ENCODE results near the gene TNFAIP8L1. TPM values are rescaled to one million over a fixed set of nuclear protein-coding genes. Genes with fewer than 3 reads are reported as not detected.

Gene TNFAIP8L1
- total and polyA plus RNA-seq, 2 of the 8 experiments (the other 6 are each of a cell fraction or from before 2014, with no cell fraction given), result 3.2 to 6.1 TPM

DNA sequence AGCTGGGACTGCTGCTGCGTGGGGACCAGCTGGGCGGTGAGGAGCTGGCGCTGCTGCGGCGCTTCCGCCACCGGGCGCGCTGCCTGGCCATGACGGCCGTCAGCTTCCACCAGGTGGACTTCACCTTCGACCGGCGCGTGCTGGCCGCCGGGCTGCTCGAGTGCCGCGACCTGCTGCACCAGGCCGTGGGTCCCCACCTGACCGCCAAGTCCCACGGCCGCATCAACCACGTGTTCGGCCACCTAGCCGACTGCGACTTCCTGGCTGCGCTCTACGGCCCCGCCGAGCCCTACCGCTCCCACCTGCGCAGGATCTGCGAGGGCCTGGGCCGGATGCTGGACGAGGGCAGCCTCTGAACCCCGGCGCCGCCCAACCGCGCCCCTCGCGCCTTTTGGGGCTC is 12.8 kb downstream of the TNFAIP8L1 start:
- DNase-seq (ENCODE audit: low read depth in 1 of 2, low spot score in 2 of 2) (no peak), FAIRE-seq (no peak)
- Histone ChIP-seq H2AFZ (ENCODE audit: low read length) (no peak overlapping the region), H4K8ac (ENCODE audit: extremely low read depth, insufficient read depth, low read length) (no peak overlapping the region), H2AK5ac (ENCODE audit: low read depth, low read length) (no peak overlapping the region), H3K4me2 (ENCODE audit: insufficient read depth in 1 of 2, low read depth in 2 of 2, low read length in 2 of 2) (no peak overlapping the region), H3K9me3 (ENCODE audit: insufficient read depth in 2 of 2, low read depth in 1 of 2, low read length in 1 of 2) (no peaks in the 10 kb centered on the region), H4K20me1 (replicated peaks in 1 of 2; ENCODE audit: control insufficient read depth in 1 of 2, insufficient read depth in 2 of 2, low read length in 2 of 2) (peaks cover 0 to 9% of the 10 kb centered on the region in 2 experiments), H3K9ac (replicated peaks in 1 of 4; ENCODE audit: extremely low read depth in 1 of 4, low read depth in 3 of 4, low read length in 3 of 4) (no peak overlapping the region), H3K14ac (ENCODE audit: insufficient read length) (no peak overlapping the region), H3K18ac (ENCODE audit: extremely low read depth, low read length) (no peak overlapping the region), H3K27ac (ENCODE audit: low read depth, low read length) (no peak overlapping the region), H3K79me1 (ENCODE audit: low read depth, low read length) (peaks cover 2% of the 10 kb centered on the region; the same call in 1 of the 2 replicates), H3K4me3 (ENCODE audit: extremely low read depth in 1 of 4, insufficient read depth in 2 of 4, low read depth in 3 of 4, low read length in 4 of 4) (no peak overlapping the region), H3K56ac (replicated peaks; ENCODE audit: insufficient read length, low read depth, low read length) (no peak overlapping the region), H4K5ac (ENCODE audit: insufficient read length, low read depth, low read length) (no peak overlapping the region), H2BK20ac (ENCODE audit: low read length) (no peak overlapping the region), H3K23ac (ENCODE audit: insufficient read length) (no peak overlapping the region), H2BK5ac (ENCODE audit: low read depth, low read length) (no peak overlapping the region), H2BK120ac (replicated peaks; ENCODE audit: low read depth, low read length) (no peak overlapping the region), H3K4me1 (replicated peaks in 1 of 4; ENCODE audit: control insufficient read depth in 3 of 4, insufficient read depth in 4 of 4, low read length in 3 of 4) (no peaks in the 10 kb centered on the region; a peak in 1 of 7 replicates), H4K91ac (replicated peaks; ENCODE audit: insufficient read length, low read length) (no peak overlapping the region), H3K27me3 (replicated peaks in 1 of 4; ENCODE audit: control insufficient read depth in 3 of 4, extremely low read depth in 1 of 4, insufficient read depth in 3 of 4, low read length in 3 of 4) (no peaks in the 10 kb centered on the region), H3K36me3 (ENCODE audit: control insufficient read depth in 2 of 4, insufficient read depth in 4 of 4, low read length in 3 of 4) (peaks cover 0 to 4% (median 0%) of the 10 kb centered on the region in 4 experiments; a peak in 3 of 8 replicates), H3K4ac (replicated peaks; ENCODE audit: insufficient read length, low read depth, low read length) (no peak overlapping the region), H2BK15ac (ENCODE audit: low read length) (no peak overlapping the region), H3K79me2 (ENCODE audit: control insufficient read depth in 1 of 2, insufficient read depth in 2 of 2, low read length in 2 of 2) (no peaks in the 10 kb centered on the region), H3K23me2 (ENCODE audit: low read depth, low read length) (no peaks in the 10 kb centered on the region), H2BK12ac (ENCODE audit: low read depth, low read length) (no peak overlapping the region)
- ChIA-PET CTCF (ENCODE audit: partially characterized antibody) (interaction anchor here (0.6 to 4.3 kb wide), 8 partner anchors 8 to 128 kb away, joined by 3 to 17 read pairs (median 8); no protein-coding TSS in a partner anchor), POLR2A (ENCODE audit: partially characterized antibody) (interaction anchor here (1.2 to 1.7 kb wide), 3 partner anchors 9 to 112 kb away, joined by 3 to 4 read pairs (median 3); partner anchors contain the start of gene MYDGF)
- TF ChIP-seq YY1 (IDR thresholded peaks at IDR 0.05; ENCODE audit: low read depth, low read length) (no peak), JUN (IDR thresholded peaks at IDR 0.05; ENCODE audit: low read depth, low read length) (no peak), RFX5 (IDR thresholded peaks at IDR 0.05; ENCODE audit: borderline replicate concordance, low read depth, low read length) (no peak), ZNF274 (IDR thresholded peaks at IDR 0.05; ENCODE audit: borderline replicate concordance, extremely low read depth, low read length) (no peak), KDM4A (IDR thresholded peaks at IDR 0.05; ENCODE audit: low read depth, low read length, severe bottlenecking) (no peak), HDAC2 (IDR thresholded peaks at IDR 0.05; ENCODE audit: borderline replicate concordance in 1 of 2, low read depth in 2 of 2, low read length in 2 of 2) (no peak), BACH1 (IDR thresholded peaks at IDR 0.05; ENCODE audit: low read length) (no peak)
- WGBS, 2 experiments (ENCODE audit: extremely low coverage in 1 of 2, insufficient coverage in 1 of 2, insufficient read length in 1 of 2, insufficient replicate concordance in 2 of 2, low coverage in 1 of 2, low lambda C conversion rate in 2 of 2, missing lambda C conversion rate in 1 of 2), result 96% methylated on average over 39 of the region's 44 CpGs; no CpG with 5 or more reads in 1 of the 2 experiments
